ENCODE results near the gene SH3GLB1.

SH3GLB1 gene

GRCh38 chr1:86774305-86775295, 70.2 kb downstream of the SH3GLB1 start:
- DNase-seq: peak; percentile 39

GRCh38 chr1:86775395-86775794, 71.0 kb downstream of the SH3GLB1 start:
- DNase-seq: no peak

- no peak for DNase-seq
These were observed 71.7 kb downstream of the SH3GLB1 start for GRCh38 chr1:86776108-86776507.

- DNase-seq: no peak
These were observed 74.3 kb downstream of the SH3GLB1 start for GRCh38 chr1:86778569-86779239.

DNA sequence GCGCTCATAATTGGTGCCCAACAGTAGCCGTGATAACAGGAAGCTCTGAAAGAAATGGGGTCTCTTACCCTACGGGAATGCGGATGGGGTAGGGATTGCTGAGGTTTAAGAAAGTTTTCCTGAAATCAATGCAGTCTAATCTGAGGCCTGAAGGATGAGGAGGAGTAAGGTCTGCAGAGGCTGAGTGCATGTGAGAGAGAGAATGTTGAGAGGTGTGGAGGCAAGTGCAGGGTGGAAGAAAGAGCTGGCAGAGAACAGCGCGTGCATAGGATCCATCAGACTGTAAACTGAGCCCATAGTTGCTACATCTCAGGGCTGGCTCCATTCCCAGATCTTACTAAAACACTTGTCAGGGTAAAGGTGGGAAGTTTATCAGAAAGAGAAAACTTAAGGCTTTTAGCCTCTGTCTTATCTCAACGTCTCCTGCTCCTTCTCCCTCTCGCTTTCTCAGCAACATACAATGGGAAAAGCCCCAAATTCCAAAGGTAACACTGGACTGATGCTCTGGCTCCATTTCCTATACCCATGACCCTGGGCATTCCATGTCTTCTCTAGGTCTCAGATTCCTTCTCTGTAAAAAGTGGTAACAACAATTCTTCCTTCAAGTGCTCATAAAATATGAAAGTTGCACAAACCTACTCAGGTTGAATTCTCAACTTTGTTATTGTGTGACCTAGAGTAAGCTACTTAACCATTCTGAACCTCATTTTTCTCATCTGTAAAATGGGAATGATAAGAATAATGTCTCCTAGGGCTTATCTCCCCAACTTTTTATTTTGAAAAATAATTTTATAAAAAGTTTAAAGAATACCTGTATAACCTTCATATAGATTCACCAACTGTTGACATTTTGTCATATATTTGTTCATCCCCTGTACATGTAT, 75.2 kb downstream of the SH3GLB1 start:
- DNase-seq: no peak

DNA sequence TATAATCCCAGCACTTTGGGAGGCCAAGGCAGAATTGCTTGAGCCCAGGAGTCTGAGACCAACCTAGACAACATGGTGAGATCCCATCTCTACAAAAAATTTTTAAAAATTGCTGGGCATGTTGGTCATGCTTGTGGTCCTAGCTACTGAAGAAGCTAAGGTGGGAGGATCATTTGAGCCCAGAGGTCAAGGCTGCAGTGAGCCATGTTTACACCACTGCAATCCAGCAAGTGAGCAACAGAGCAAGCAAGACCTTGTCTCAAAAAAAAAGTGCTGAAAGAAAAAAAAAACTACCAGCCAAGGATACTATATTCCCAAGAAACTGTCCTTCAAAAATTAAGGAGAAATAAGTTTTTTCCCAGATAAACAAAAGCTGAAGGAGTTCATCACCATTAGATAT, 78.1 kb downstream of the SH3GLB1 start:
- DNase-seq: no peak

DNA sequence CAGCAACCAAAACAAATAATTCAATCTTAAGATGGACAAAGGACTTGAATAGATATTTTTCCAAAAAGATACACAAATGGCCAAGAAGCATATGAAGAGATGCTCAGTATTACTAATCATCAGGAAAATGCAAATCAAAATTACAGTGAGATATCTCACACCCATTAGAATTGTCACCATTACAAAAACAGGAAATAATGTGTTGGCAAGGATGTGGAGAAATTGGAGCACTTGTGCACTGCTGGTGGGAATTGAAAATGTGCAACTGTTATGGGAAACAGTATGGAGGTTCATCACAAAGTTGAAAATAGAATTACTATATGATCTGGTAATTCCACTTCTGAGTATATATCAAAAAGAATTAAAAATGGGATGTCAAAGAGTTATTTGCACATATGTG, 83.2 kb downstream of the SH3GLB1 start:
- no peak for DNase-seq

GRCh38 chr1:86788300-86789206, 84.2 kb downstream of the SH3GLB1 start:
- no peak for DNase-seq

DNA sequence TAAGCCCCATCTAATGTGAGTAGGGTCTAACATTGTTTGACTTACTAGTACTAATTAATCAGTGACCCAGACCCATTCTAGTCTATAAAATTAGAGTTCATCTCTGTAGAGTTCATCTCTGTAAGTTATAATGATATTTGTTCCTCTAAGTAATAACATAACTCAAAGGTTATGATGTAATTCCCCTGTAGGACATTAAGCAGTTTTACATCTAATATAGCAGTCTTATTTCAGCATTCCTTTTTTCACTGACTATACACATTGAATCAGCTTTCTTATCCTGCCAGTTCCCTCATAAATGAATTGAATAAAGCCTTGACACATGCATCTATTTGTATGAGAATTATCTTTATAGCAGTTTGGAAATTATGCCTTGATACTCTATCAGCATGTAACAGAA, 90.9 kb downstream of the SH3GLB1 start:
- DNase-seq: no peak

Data from NCI-H1417 treated with DMSO at 0.1 percent for 48 hours (cell line).